HG03097 (cell line): ENCODE measurements around the gene EPC2.
"Not testable (repeated sequence)": the region's sequence is repeated elsewhere in the genome, so short reads cannot be mapped to it uniquely, and the experiment has no call there.

Experiments
- ATAC-seq: cut with Tn5 transposase; IDR thresholded peaks from one replicate; pipeline ENCODE4 v1.9.1; 2021; ENCODE audit not compliant: unreplicated experiment, low FRiP score

Gene EPC2

GRCh38 chr2:148719941-148720436 lies 75.4 kb downstream of the EPC2 start:
- ATAC-seq: no peak

GRCh38 chr2:148720501-148721001 lies 76.0 kb downstream of the EPC2 start:
- no peak for ATAC-seq

- no peak for ATAC-seq
Observed at GRCh38 chr2:148721520-148721931, 77.0 kb downstream of the EPC2 start.

- no peak for ATAC-seq
Observed at GRCh38 chr2:148721991-148722777, 77.6 kb downstream of the EPC2 start.

GRCh38 chr2:148725564-148725963 lies 81.0 kb downstream of the EPC2 start:
- no peak for ATAC-seq

GRCh38 chr2:148726228-148726627 lies 81.7 kb downstream of the EPC2 start:
- ATAC-seq: peak; percentile 60

GRCh38 chr2:148730085-148730484 lies 85.5 kb downstream of the EPC2 start:
- ATAC-seq: no peak

- ATAC-seq: no peak
Observed at GRCh38 chr2:148737742-148738141, 93.2 kb downstream of the EPC2 start.

- no peak for ATAC-seq
Observed at GRCh38 chr2:148739454-148740105, 95.0 kb downstream of the EPC2 start.

- no peak for ATAC-seq
Observed at GRCh38 chr2:148742373-148742772, 97.8 kb downstream of the EPC2 start.

- no peak for ATAC-seq
Observed at GRCh38 chr2:148745151-148745851, 100.8 kb downstream of the EPC2 start.

- no peak for ATAC-seq
Observed at GRCh38 chr2:148746973-148747372, 102.4 kb downstream of the EPC2 start.

GRCh38 chr2:148751907-148752306 lies 107.4 kb downstream of the EPC2 start:
- no peak for ATAC-seq

- no peak for ATAC-seq
Observed at GRCh38 chr2:148752977-148753376, 108.4 kb downstream of the EPC2 start.

GRCh38 chr2:148754864-148755263 lies 110.3 kb downstream of the EPC2 start:
- ATAC-seq: no peak

GRCh38 chr2:148756292-148756975 lies 111.9 kb downstream of the EPC2 start:
- ATAC-seq: no peak

- ATAC-seq: no peak
Observed at GRCh38 chr2:148764815-148765214, 120.3 kb downstream of the EPC2 start.

GRCh38 chr2:148770047-148770446 lies 125.5 kb downstream of the EPC2 start:
- ATAC-seq: no peak

- no peak for ATAC-seq
Observed at GRCh38 chr2:148781544-148781943, 137.0 kb downstream of the EPC2 start.

- ATAC-seq: no peak
Observed at GRCh38 chr2:148789059-148789458, 144.5 kb downstream of the EPC2 start.

- ATAC-seq: not testable (repeated sequence)
Observed at GRCh38 chr2:148790172-148790571, 145.6 kb downstream of the EPC2 start.
